H1 (cell line): ENCODE results near the gene PDZRN4. TPM values are rescaled to one million over a fixed set of nuclear protein-coding genes. Genes with fewer than 3 reads are reported as not detected.

Experiments used
- CTCF ChIA-PET: fragments of 300-600 bp; sonication (Branson Sonifier 250); formaldehyde crosslinking; loops from one replicate; lab custom pipeline; 2021; ENCODE audit not compliant: partially characterized antibody; lab: Charles Lee
- POLR2A ChIA-PET: fragments of 300-600 bp; sonication (Branson Sonifier 250); formaldehyde crosslinking; loops from one replicate; lab custom pipeline; 2021; ENCODE audit warnings: inconsistent platforms; ENCODE audit not compliant: partially characterized antibody; lab: Charles Lee
- DNase-seq, 2 experiments: peaks; one replicate each; pipeline versions ENCODE4 v3.0.0 to v3.0.0-alpha.2; 2010 to 2022; ENCODE audit warnings: low spot score in 2 of 2, low read depth in 1 of 2, mixed read lengths in 1 of 2
- FAIRE-seq: peaks from 2 replicates; lab custom pipeline; 2011; peaks lifted over from hg19 to GRCh38; lab: Jason Lieb, UNC
- H2AFZ ChIP-seq: 2 replicates; pipeline ENCODE4 v1.8.1; 2012; ENCODE audit warnings: low read length, inconsistent platforms
- H2AK5ac ChIP-seq: 2 replicates; pipeline ENCODE4 v1.6.1; 2013; ENCODE audit warnings: low read depth, low read length
- H2BK120ac ChIP-seq: replicated peaks from 2 replicates; pipeline ENCODE3; 2013; ENCODE audit warnings: low read depth, low read length, inconsistent platforms
- H2BK12ac ChIP-seq: 2 replicates; pipeline ENCODE4 v1.6.1; 2013; ENCODE audit warnings: low read depth, low read length
- H2BK15ac ChIP-seq: 2 replicates; pipeline ENCODE4 v1.6.1; 2013; ENCODE audit warnings: low read length
- H2BK20ac ChIP-seq: 2 replicates; pipeline ENCODE4 v1.6.1; 2013; ENCODE audit warnings: low read length
- H2BK5ac ChIP-seq: 2 replicates; pipeline ENCODE4 v1.6.1; 2013; ENCODE audit warnings: low read depth, low read length
- H3K14ac ChIP-seq: 2 replicates; pipeline ENCODE4 v1.6.1; 2013; ENCODE audit warnings: inconsistent platforms; ENCODE audit not compliant: insufficient read length
- H3K18ac ChIP-seq: 2 replicates; pipeline ENCODE4 v1.6.1; 2013; ENCODE audit warnings: low read length; ENCODE audit errors: extremely low read depth
- H3K23ac ChIP-seq: 2 replicates; pipeline ENCODE4 v1.6.1; 2013; ENCODE audit warnings: inconsistent platforms; ENCODE audit not compliant: insufficient read length
- H3K23me2 ChIP-seq: 2 replicates; pipeline ENCODE4 v1.6.1; 2013; ENCODE audit warnings: low read depth, low read length
- H3K27ac ChIP-seq: 2 replicates; pipeline ENCODE4 v1.6.1; 2011; ENCODE audit warnings: low read depth, low read length, inconsistent platforms
- H3K27me3 ChIP-seq, 4 experiments: replicated peaks in 1 of 4; 1 replicate in 1 of 4; 2 replicates in 3 of 4; pipeline versions ENCODE4 v1.6.1 to v1.8.1; 2011 to 2013; ENCODE audit warnings: low read length in 3 of 4, mild to moderate bottlenecking in 3 of 4, inconsistent platforms in 2 of 4, mixed read lengths in 2 of 4, moderate library complexity in 1 of 4; ENCODE audit not compliant: control insufficient read depth in 3 of 4, insufficient read depth in 3 of 4; ENCODE audit errors: extremely low read depth in 1 of 4
- H3K36me3 ChIP-seq, 4 experiments: 2 replicates each; pipeline versions ENCODE4 v1.6.1 to v1.8.1; 2011 to 2013; ENCODE audit warnings: mild to moderate bottlenecking in 4 of 4, low read length in 3 of 4, moderate library complexity in 2 of 4, control low read depth in 1 of 4, inconsistent platforms in 1 of 4; ENCODE audit not compliant: insufficient read depth in 4 of 4, control insufficient read depth in 2 of 4
- H3K4ac ChIP-seq: replicated peaks from 2 replicates; pipeline ENCODE3; 2013; ENCODE audit warnings: low read length, low read depth, mixed read lengths, inconsistent platforms; ENCODE audit not compliant: insufficient read length
- H3K4me1 ChIP-seq, 4 experiments: replicated peaks in 1 of 4; 1 replicate in 1 of 4; 2 replicates in 3 of 4; pipeline versions ENCODE4 v1.6.1 to v1.8.1; 2011 to 2013; ENCODE audit warnings: low read length in 3 of 4, inconsistent platforms in 2 of 4, mixed read lengths in 1 of 4; ENCODE audit not compliant: insufficient read depth in 4 of 4, control insufficient read depth in 3 of 4
- H3K4me2 ChIP-seq, 2 experiments: 2 replicates each; pipeline versions ENCODE4 v1.6.1 to v1.8.1; 2011 to 2013; ENCODE audit warnings: low read depth in 2 of 2, low read length in 2 of 2, control low read depth in 1 of 2, inconsistent platforms in 1 of 2, mild to moderate bottlenecking in 1 of 2; ENCODE audit not compliant: insufficient read depth in 1 of 2
- H3K4me3 ChIP-seq, 4 experiments: fragments of 200-600, 300-600 bp in 1 of 4; sonication (generic), shearing (Covaris generic), sonication (Bioruptor Twin) in 1 of 4; 2 replicates each; pipeline versions ENCODE4 v1.5.1 to v1.8.1; 2011 to 2016; ENCODE audit warnings: low read length in 4 of 4, low read depth in 3 of 4, control low read depth in 2 of 4, inconsistent platforms in 2 of 4, mild to moderate bottlenecking in 2 of 4, mixed read lengths in 1 of 4, moderate library complexity in 1 of 4; ENCODE audit not compliant: insufficient read depth in 2 of 4; ENCODE audit errors: extremely low read depth in 1 of 4
- H3K56ac ChIP-seq: replicated peaks from 2 replicates; pipeline ENCODE3; 2013; ENCODE audit warnings: low read depth, mild to moderate bottlenecking, mixed read lengths, low read length, inconsistent platforms; ENCODE audit not compliant: insufficient read length
- H3K79me1 ChIP-seq: 2 replicates; pipeline ENCODE4 v1.6.1; 2013; ENCODE audit warnings: low read depth, low read length, control low read depth
- H3K79me2 ChIP-seq, 2 experiments: 2 replicates each; pipeline versions ENCODE4 v1.6.1 to v1.8.1; 2012 to 2013; ENCODE audit warnings: low read length in 2 of 2, mild to moderate bottlenecking in 2 of 2, inconsistent platforms in 1 of 2; ENCODE audit not compliant: insufficient read depth in 2 of 2, control insufficient read depth in 1 of 2
- H3K9ac ChIP-seq, 4 experiments: replicated peaks in 1 of 4; 1 replicate in 1 of 4; 2 replicates in 3 of 4; pipeline versions ENCODE4 v1.6.1 to v1.8.1; 2011 to 2013; ENCODE audit warnings: low read depth in 3 of 4, low read length in 3 of 4, control low read depth in 2 of 4, mild to moderate bottlenecking in 2 of 4, moderate library complexity in 2 of 4, inconsistent platforms in 1 of 4; ENCODE audit errors: extremely low read depth in 1 of 4
- H3K9me3 ChIP-seq, 2 experiments: 2 replicates each; pipeline versions ENCODE4 v1.6.1 to v1.8.1; 2012 to 2013; ENCODE audit warnings: mild to moderate bottlenecking in 2 of 2, moderate library complexity in 2 of 2, control low read depth in 1 of 2, inconsistent platforms in 1 of 2, low read depth in 1 of 2, low read length in 1 of 2, mixed read lengths in 1 of 2; ENCODE audit not compliant: insufficient read depth in 2 of 2
- H4K20me1 ChIP-seq, 2 experiments: replicated peaks in 1 of 2; 2 replicates each; pipeline versions ENCODE3 to v1.8.1; 2011 to 2013; ENCODE audit warnings: inconsistent platforms in 2 of 2, low read length in 2 of 2, mild to moderate bottlenecking in 1 of 2; ENCODE audit not compliant: insufficient read depth in 2 of 2, control insufficient read depth in 1 of 2
- H4K5ac ChIP-seq: 2 replicates; pipeline ENCODE4 v1.6.1; 2013; ENCODE audit warnings: low read length, low read depth, mixed read lengths, inconsistent platforms; ENCODE audit not compliant: insufficient read length
- H4K8ac ChIP-seq: 2 replicates; pipeline ENCODE4 v1.8.0; 2013; ENCODE audit warnings: mild to moderate bottlenecking, moderate library complexity, low read length, inconsistent platforms; ENCODE audit not compliant: insufficient read depth; ENCODE audit errors: extremely low read depth
- H4K91ac ChIP-seq: replicated peaks from 2 replicates; pipeline ENCODE3; 2013; ENCODE audit warnings: low read length, mixed read lengths, inconsistent platforms; ENCODE audit not compliant: insufficient read length
- ASH2L ChIP-seq: fragments of 200-600, 300-600 bp; sonication (generic); IDR thresholded peaks from one replicate; pipeline ENCODE4 v1.7.1; 2017; ENCODE audit warnings: low read length
- KDM1A ChIP-seq: fragments of 200-600, 300-600 bp; sonication (generic); IDR thresholded peaks from 2 replicates; pipeline ENCODE4 v1.7.1; 2016; ENCODE audit warnings: mild to moderate bottlenecking, low read length, borderline replicate concordance
- KDM5A ChIP-seq: fragments of 200-600 bp; IDR thresholded peaks from 2 replicates; pipeline ENCODE4 v1.7.1; 2012; ENCODE audit warnings: mild to moderate bottlenecking, low read length, inconsistent platforms, mixed read lengths
- PHF8 ChIP-seq: fragments of 200-600 bp; sonication (generic); conservative IDR thresholded peaks from 2 replicates; pipeline ENCODE4 v1.7.1; 2012; ENCODE audit warnings: low read depth, mild to moderate bottlenecking, inconsistent platforms, low read length, moderate library complexity
- SP2 ChIP-seq: IDR thresholded peaks from 2 replicates; pipeline ENCODE4 v1.6.1; 2012; ENCODE audit warnings: mild to moderate bottlenecking, low read length, inconsistent platforms
- SRF ChIP-seq: IDR thresholded peaks from 2 replicates; pipeline ENCODE4 v1.6.1; 2011; ENCODE audit warnings: mild to moderate bottlenecking, low read depth, low read length, moderate library complexity
- TAF7 ChIP-seq: optimal IDR thresholded peaks from 2 replicates; pipeline ENCODE3; 2011; ENCODE audit warnings: low read depth, mild to moderate bottlenecking, inconsistent platforms, low read length, moderate library complexity, borderline replicate concordance
- WGBS, 2 experiments: shearing (Covaris generic) in 1 of 2; methylation state at CpG; one replicate each; pipeline versions ENCODE4 v1.1.6 to v1.1.7; 2013 to 2015; ENCODE audit warnings: low lambda C conversion rate in 2 of 2, mixed read lengths in 2 of 2, inconsistent platforms in 1 of 2, low coverage in 1 of 2, missing lambda C conversion rate in 1 of 2; ENCODE audit not compliant: insufficient replicate concordance in 2 of 2, insufficient coverage in 1 of 2, insufficient read length in 1 of 2; ENCODE audit errors: extremely low coverage in 1 of 2, missing lambda C conversion rate in 1 of 2; 5-methylcytosine and 5-hydroxymethylcytosine counted together
- polyA plus RNA-seq, 7 experiments: library from polyadenylated mRNA; depleted of rRNA in 3 of 7; stranded (reverse) in 5 of 7; unstranded in 2 of 7; fragments of >200 nt in 5 of 7; fragments of 200-250 nt in 2 of 7; gene quantifications; 1 replicate in 5 of 7; 2 replicates in 1 of 7; 4 replicates in 1 of 7; pipeline versions ENCODE4 v1.2.1 to v1.2.3, GENCODE V29; 2011 to 2013; ENCODE audit warnings: missing spikeins in 2 of 7, mixed read lengths in 2 of 7
- total RNA-seq: library from RNA; stranded (reverse); fragmentation: NEBNext Ultra II Directional; extraction: Animal tissue kit (Norgen Biotek cat#: 25700); gene quantifications from 2 replicates; pipeline ENCODE4 v1.2.1, GENCODE V29; 2021

Gene PDZRN4
- total and polyA plus RNA-seq, 2 of the 8 experiments (the other 6 are each of a cell fraction or from before 2014, with no cell fraction given) = not detected

- no peak for DNase-seq
- H3K9me3 ChIP-seq = no peaks in the 10 kb centered on the region
- no peak overlapping the region for H2BK12ac ChIP-seq
- no peak overlapping the region for H2BK15ac ChIP-seq
- no peak overlapping the region for H4K91ac ChIP-seq
- no peak overlapping the region for H3K18ac ChIP-seq
- H2BK120ac ChIP-seq = no peak overlapping the region
- no peaks in the 10 kb centered on the region for H3K79me1 ChIP-seq
- no peaks in the 10 kb centered on the region for H3K36me3 ChIP-seq
- 91% methylated on average over 10 of the region's 10 CpGs; no CpG with 5 or more reads in 1 of the 2 experiments for whole genome bisulfite sequencing, 2 experiments
- no peaks in the 10 kb centered on the region for H3K23me2 ChIP-seq
- H4K5ac ChIP-seq = no peak overlapping the region
- H3K27ac ChIP-seq = no peak overlapping the region
- no peaks in the 10 kb centered on the region for H4K20me1 ChIP-seq
- H2AFZ ChIP-seq = no peak overlapping the region
- H3K23ac ChIP-seq = no peak overlapping the region
- H3K4me2 ChIP-seq = no peak overlapping the region
- no peak overlapping the region for H3K14ac ChIP-seq
- no peak overlapping the region for H3K56ac ChIP-seq
- POLR2A ChIA-PET = no interaction called here
- no peak for FAIRE-seq
- CTCF ChIA-PET = no interaction called here
- no peak overlapping the region for H3K4me3 ChIP-seq
- no peak overlapping the region for H3K9ac ChIP-seq
- no peak overlapping the region for H2BK5ac ChIP-seq
- no peak overlapping the region for H2BK20ac ChIP-seq
- TF ChIP-seq SRF (no peak), PHF8 (no peak), TAF7 (no peak), ASH2L (no peak), KDM1A (no peak), SP2 (no peak), KDM5A (no peak)
- H2AK5ac ChIP-seq = no peak overlapping the region
- H4K8ac ChIP-seq = no peak overlapping the region
- H3K4me1 ChIP-seq = no peaks in the 10 kb centered on the region
- no peaks in the 10 kb centered on the region for H3K79me2 ChIP-seq
- no peak overlapping the region for H3K4ac ChIP-seq
- H3K27me3 ChIP-seq = no peaks in the 10 kb centered on the region
Observed at GRCh38 chr12:41288142-41288811, 100.2 kb downstream of the PDZRN4 start.
